Ramos (cell line): Measurements from ENCODE around the gene PROC.

Experiments used
- in situ Hi-C: fragments of 300-500 bp; cut with MboI; formaldehyde crosslinking; loops from one replicate; pipeline ENCODE4 v1.14.3; 2022; ENCODE audit warnings: low sequenced_read_pairs; ENCODE audit not compliant: unreplicated experiment

The PROC gene

GRCh38 chr2:127413200-127413599 is 5.0 kb upstream of the PROC start:
- in situ Hi-C loops = no loop called here

GRCh38 chr2:127413782-127414637 is 4.2 kb upstream of the PROC start:
- in situ Hi-C loops = no loop called here

GRCh38 chr2:127414638-127415592 is 3.3 kb upstream of the PROC start:
- in situ Hi-C loops = loop anchor here (5.0 kb wide), 1 partner anchor 73 kb away; no protein-coding TSS in a partner anchor

GRCh38 chr2:127415593-127416505 is 2.4 kb upstream of the PROC start:
- in situ Hi-C loops = loop anchor here (5.0 kb wide), 1 partner anchor 74 kb away; no protein-coding TSS in a partner anchor

GRCh38 chr2:127416506-127417001 is 1.7 kb upstream of the PROC start:
- in situ Hi-C loops = loop anchor here (5.0 kb wide), 1 partner anchor 74 kb away; no protein-coding TSS in a partner anchor

- in situ Hi-C loops = loop anchor here (5.0 kb wide), 1 partner anchor 75 kb away; no protein-coding TSS in a partner anchor
These were observed 821 bp upstream of the PROC start for GRCh38 chr2:127417406-127417805.

- in situ Hi-C loops = loop anchor here (5.0 kb wide), 1 partner anchor 77 kb away; no protein-coding TSS in a partner anchor
These were observed 844 bp downstream of the PROC start for GRCh38 chr2:127419112-127419430.

- in situ Hi-C loops = loop anchor here (5.0 kb wide), 1 partner anchor 77 kb away; no protein-coding TSS in a partner anchor
These were observed 1.3 kb downstream of the PROC start for GRCh38 chr2:127419448-127420038.

- in situ Hi-C loops = no loop called here
These were observed 2.0 kb downstream of the PROC start for GRCh38 chr2:127420039-127420864.

- in situ Hi-C loops = no loop called here
These were observed 3.0 kb downstream of the PROC start for GRCh38 chr2:127421116-127421800.

GRCh38 chr2:127421871-127422558 is 3.8 kb downstream of the PROC start:
- in situ Hi-C loops = no loop called here

GRCh38 chr2:127422559-127423477 is 4.6 kb downstream of the PROC start:
- in situ Hi-C loops = no loop called here

GRCh38 chr2:127423478-127423843 is 5.2 kb downstream of the PROC start:
- in situ Hi-C loops = no loop called here

- in situ Hi-C loops = no loop called here
These were observed 5.7 kb downstream of the PROC start for GRCh38 chr2:127423880-127424279.

GRCh38 chr2:127424598-127425520 is 6.6 kb downstream of the PROC start:
- in situ Hi-C loops = no loop called here
